Spleen (tissue), 11 donors: ENCODE data around the gene PTPN4. TPM values are rescaled to one million over a fixed set of nuclear protein-coding genes. Genes with fewer than 3 reads are reported as not detected.

ENCODE experiments used
- DNase-seq: peaks from one replicate; pipeline ENCODE4 v3.0.0-alpha.2; 2020
- H3K27ac ChIP-seq, 8 donors: fragments of 200-600 bp; sonication (generic) in 7 of 8; 1 replicate in 4 of 8; 2 replicates in 4 of 8; pipeline versions ENCODE4 v1.5.0 to v1.8.0; 2016 to 2021; ENCODE audit warnings: inconsistent platforms in 4 of 8, mild to moderate bottlenecking in 4 of 8, moderate library complexity in 1 of 8
- H3K27me3 ChIP-seq, 7 donors: fragments of 200-600 bp; sonication (generic) in 6 of 7; replicated peaks in 1 of 7; 1 replicate in 4 of 7; 2 replicates in 3 of 7; pipeline versions ENCODE4 v1.5.0 to v1.8.0; 2016 to 2021; ENCODE audit warnings: inconsistent platforms in 3 of 7, mild to moderate bottlenecking in 1 of 7
- H3K36me3 ChIP-seq, 6 donors: fragments of 200-600 bp; sonication (generic) in 5 of 6; 1 replicate in 4 of 6; 2 replicates in 2 of 6; pipeline versions ENCODE4 v1.5.0 to v1.8.0; 2016 to 2021; ENCODE audit warnings: inconsistent platforms in 2 of 6
- H3K4me1 ChIP-seq, 6 donors: fragments of 200-600 bp; sonication (generic) in 5 of 6; 1 replicate in 3 of 6; 2 replicates in 3 of 6; pipeline versions ENCODE4 v1.5.0 to v1.8.0; 2016 to 2021; ENCODE audit warnings: inconsistent platforms in 3 of 6
- H3K4me3 ChIP-seq, 8 donors: fragments of 200-600 bp; sonication (generic) in 7 of 8; 1 replicate in 4 of 8; 2 replicates in 4 of 8; pipeline versions ENCODE4 v1.5.0 to v1.8.0; 2016 to 2021; ENCODE audit warnings: inconsistent platforms in 4 of 8, mild to moderate bottlenecking in 4 of 8, moderate library complexity in 2 of 8
- H3K9me3 ChIP-seq, 8 donors: fragments of 200-600 bp; sonication (generic) in 7 of 8; 1 replicate in 4 of 8; 2 replicates in 4 of 8; pipeline versions ENCODE4 v1.5.0 to v1.8.0; 2016 to 2021; ENCODE audit warnings: inconsistent platforms in 4 of 8
- CTCF ChIP-seq, 11 experiments: fragments of 200-600 bp in 7 of 11; fragments of 450-650 bp in 4 of 11; sonication (generic) in 4 of 11; IDR thresholded peaks in 8 of 11; conservative IDR thresholded peaks in 3 of 11; 1 replicate in 7 of 11; 2 replicates in 4 of 11; pipeline versions ENCODE4 v1.4.0 to v1.8.0; 2016 to 2021; ENCODE audit warnings: antibody characterized with exemption in 11 of 11, inconsistent platforms in 4 of 11, mild to moderate bottlenecking in 1 of 11
- POLR2A ChIP-seq, 3 donors: fragments of 450-650 bp; IDR thresholded peaks; one replicate each; pipeline ENCODE4 v1.5.1; 2017; ENCODE audit warnings: antibody characterized with exemption in 3 of 3, mild to moderate bottlenecking in 1 of 3
- POLR2AphosphoS5 ChIP-seq, 3 donors: sonication (generic); formaldehyde crosslinking; IDR thresholded peaks; one replicate each; pipeline ENCODE4 v1.5.1; 2017; ENCODE audit warnings: antibody characterized with exemption in 3 of 3
- WGBS, 5 donors: extraction: QIAGEN DNeasy Blood & Tissue Kit in 3 of 5; methylation state at CpG; one replicate each; pipeline versions ENCODE4 v1.1.5 to v1.1.7; 2013 to 2018; 5-methylcytosine and 5-hydroxymethylcytosine counted together
- intact Hi-C: fragments of 100-400 bp; cut with DNase I; formaldehyde crosslinking; loops from one replicate; pipeline ENCODE4 v1.15.0; 2023; ENCODE audit warnings: low total_unique reads
- polyA plus RNA-seq, 3 donors: library from polyadenylated mRNA; stranded (reverse); fragments of 200-250 nt; gene quantifications; one replicate each; pipeline ENCODE4 v1.2.1, GENCODE V29; 2013
- total RNA-seq, 7 donors: library from RNA; depleted of rRNA in 3 of 7; stranded (reverse); fragments of >200 nt in 3 of 7; fragmentation: NEBNext Ultra II Directional in 4 of 7; extraction: Animal tissue kit (Norgen Biotek cat#: 25700) in 4 of 7; gene quantifications; one replicate each; pipeline versions ENCODE4 v1.1.0 to v1.2.1, GENCODE V29; 2016 to 2021
- donor health status: healthy with polysubstance abuse.
- donor health status: DM: no; HTN: no; CAD: no; lungs with moderate emphysema.
- donor health status: DM: no; HTN: no; CAD: no.
- donor health status: Bipolar disorder and iron deficiency.
- donor health status: healthy.
- donor health status: DM: no; HTN: no; CAD: no.
- donor health status: DM: yes; HTN: yes; CAD: no.

Gene PTPN4
- total and polyA plus RNA-seq, 10 donors, result 2.4 to 50.9 (median 37.1) TPM

GRCh38 chr2:119922699-119923098 lies 163.0 kb downstream of the PTPN4 start:
- Histone ChIP-seq H3K36me3 (no peaks in the 10 kb centered on the region), H3K27ac (no peak overlapping the region), H3K4me1 (peaks cover 0 to 6% (median 0%) of the 10 kb centered on the region in 6 donors), H3K27me3 (no peaks in the 10 kb centered on the region), H3K4me3 (no peak overlapping the region), H3K9me3 (no peaks in the 10 kb centered on the region)
- intact Hi-C loops, result no loop called here
- no peak for DNase-seq
- TF ChIP-seq CTCF (IDR thresholded peaks at IDR 0.05 in 8 of 11, conservative IDR thresholded peaks at IDR 0.05 in 3 of 11), result no peak
- TF ChIP-seq POLR2AphosphoS5 (IDR thresholded peaks at IDR 0.05), result no peak
- TF ChIP-seq POLR2A (IDR thresholded peaks at IDR 0.05), result no peak

GRCh38 chr2:119929537-119929936 lies 169.8 kb downstream of the PTPN4 start:
- Histone ChIP-seq H3K27ac (peak overlapping the region in 7 of 8 donors; percentile 33 to 72 (median 54)), H3K36me3 (peaks cover 0 to 25% (median 6%) of the 10 kb centered on the region in 6 donors), H3K4me3 (peak overlapping the region in 4 of 8 donors; percentile 3 to 53 (median 14)), H3K4me1 (peaks cover 0 to 21% (median 0%) of the 10 kb centered on the region in 6 donors), H3K9me3 (no peaks in the 10 kb centered on the region), H3K27me3 (no peaks in the 10 kb centered on the region)
- intact Hi-C loops, result no loop called here
- WGBS, 5 donors, result 49 to 63% (median 52%) methylated on average over 2 of the region's 2 CpGs
- no peak for DNase-seq
- TF ChIP-seq CTCF (IDR thresholded peaks at IDR 0.05 in 8 of 11, conservative IDR thresholded peaks at IDR 0.05 in 3 of 11), result no peak
- no peak for TF ChIP-seq POLR2A (IDR thresholded peaks at IDR 0.05)
- no peak for TF ChIP-seq POLR2AphosphoS5 (IDR thresholded peaks at IDR 0.05)

GRCh38 chr2:119932809-119933208 lies 173.1 kb downstream of the PTPN4 start:
- TF ChIP-seq POLR2A (IDR thresholded peaks at IDR 0.05) (no peak), CTCF (IDR thresholded peaks at IDR 0.05 in 8 of 11, conservative IDR thresholded peaks at IDR 0.05 in 3 of 11) (no peak), POLR2AphosphoS5 (IDR thresholded peaks at IDR 0.05) (no peak)
- peaks cover 0 to 58% (median 29%) of the 10 kb centered on the region in 6 donors for H3K36me3 ChIP-seq
- H3K27me3 ChIP-seq, result no peaks in the 10 kb centered on the region
- WGBS, 5 donors, result 85 to 98% (median 94%) methylated on average over 2 of the region's 2 CpGs
- intact Hi-C loops, result no loop called here
- peaks cover 0 to 14% (median 0%) of the 10 kb centered on the region in 6 donors for H3K4me1 ChIP-seq
- H3K27ac ChIP-seq, result peak overlapping the region in 1 of 8 donors; percentile 43
- no peak for DNase-seq
- H3K9me3 ChIP-seq, result no peaks in the 10 kb centered on the region
- peak overlapping the region in 1 of 8 donors; percentile 34 for H3K4me3 ChIP-seq

- no peak overlapping the region for H3K27ac ChIP-seq
- no peaks in the 10 kb centered on the region for H3K4me1 ChIP-seq
- TF ChIP-seq POLR2AphosphoS5 (IDR thresholded peaks at IDR 0.05), result no peak
- no peak for TF ChIP-seq CTCF (IDR thresholded peaks at IDR 0.05 in 8 of 11, conservative IDR thresholded peaks at IDR 0.05 in 3 of 11)
- TF ChIP-seq POLR2A (IDR thresholded peaks at IDR 0.05), result no peak
- H3K36me3 ChIP-seq, result peaks cover 0 to 73% (median 29%) of the 10 kb centered on the region in 6 donors
- intact Hi-C loops, result no loop called here
- no peak overlapping the region for H3K4me3 ChIP-seq
- no peak for DNase-seq
- no peaks in the 10 kb centered on the region for H3K27me3 ChIP-seq
- no peaks in the 10 kb centered on the region for H3K9me3 ChIP-seq
Observed at GRCh38 chr2:119934319-119934718, 174.6 kb downstream of the PTPN4 start.
